Measurements from ENCODE around the gene CTBP1. TPM values are rescaled to one million over a fixed set of nuclear protein-coding genes. Genes with fewer than 3 reads are reported as not detected.

The CTBP1 gene
- total RNA-seq, 1 donor from 2014 or later = 109 TPM

DNA sequence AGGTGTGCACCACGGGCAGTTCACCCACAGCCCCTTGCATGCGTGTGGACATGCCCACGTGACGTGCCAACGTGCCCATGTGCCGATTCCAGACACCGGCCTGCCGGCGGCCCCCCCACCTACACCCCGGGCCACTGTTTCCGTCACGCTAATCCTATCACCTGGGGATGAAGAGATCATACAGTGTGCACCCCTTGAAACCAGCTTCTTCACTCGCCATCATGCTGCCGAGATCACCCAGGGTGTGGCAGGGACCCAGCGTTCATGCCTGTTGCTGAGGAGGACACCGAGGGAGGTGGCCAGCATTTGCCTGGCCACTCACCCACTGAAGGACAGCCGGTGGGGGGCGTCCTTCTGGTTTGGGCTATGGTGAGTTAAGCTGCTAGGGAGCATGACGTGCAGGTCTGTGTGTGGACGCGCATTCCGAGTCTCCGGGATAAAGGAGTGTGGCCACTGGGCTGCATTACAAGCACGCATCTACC lies 14.1 kb downstream of the CTBP1 start:
- H3K4me1 ChIP-seq (ENCODE audit: control insufficient read depth in 3 of 3, insufficient read depth in 3 of 3, low read length in 3 of 3) = peaks cover 18 to 41% (median 32%) of the 10 kb centered on the region in 3 donors
- H3K27ac ChIP-seq (ENCODE audit: low read depth, low read length) = no peak overlapping the region
- H3K9ac ChIP-seq (ENCODE audit: low read depth in 1 of 3, low read length in 3 of 3) = no peak overlapping the region
- H3K27me3 ChIP-seq (ENCODE audit: control insufficient read depth in 3 of 3, insufficient read depth in 3 of 3, low read length in 3 of 3) = no peaks in the 10 kb centered on the region
- no peak overlapping the region for H3K4me3 ChIP-seq (ENCODE audit: low read length in 3 of 3)
- no peaks in the 10 kb centered on the region for H3K9me3 ChIP-seq (ENCODE audit: control insufficient read depth in 3 of 3, low read length in 3 of 3)
- H3K36me3 ChIP-seq (ENCODE audit: control insufficient read depth in 3 of 3, insufficient read depth in 3 of 3, low read length in 3 of 3) = peaks cover 53 to 61% (median 60%) of the 10 kb centered on the region in 3 donors

- H3K9me3 ChIP-seq (ENCODE audit: control insufficient read depth in 3 of 3, low read length in 3 of 3) = no peaks in the 10 kb centered on the region
- H3K36me3 ChIP-seq (ENCODE audit: control insufficient read depth in 3 of 3, insufficient read depth in 3 of 3, low read length in 3 of 3) = peaks cover 53 to 62% (median 57%) of the 10 kb centered on the region in 3 donors
- H3K27ac ChIP-seq (ENCODE audit: low read depth, low read length) = no peak overlapping the region
- no peak overlapping the region for H3K4me3 ChIP-seq (ENCODE audit: low read length in 3 of 3)
- no peak overlapping the region for H3K9ac ChIP-seq (ENCODE audit: low read depth in 1 of 3, low read length in 3 of 3)
- H3K4me1 ChIP-seq (ENCODE audit: control insufficient read depth in 3 of 3, insufficient read depth in 3 of 3, low read length in 3 of 3) = peaks cover 15 to 36% (median 32%) of the 10 kb centered on the region in 3 donors
- H3K27me3 ChIP-seq (ENCODE audit: control insufficient read depth in 3 of 3, insufficient read depth in 3 of 3, low read length in 3 of 3) = no peaks in the 10 kb centered on the region
Observed at GRCh38 chr4:1234309-1234695, 14.6 kb downstream of the CTBP1 start.

GRCh38 chr4:1233641-1234308 lies 15.2 kb downstream of the CTBP1 start:
- Histone ChIP-seq H3K9me3 (ENCODE audit: control insufficient read depth in 3 of 3, low read length in 3 of 3) (no peaks in the 10 kb centered on the region), H3K27ac (ENCODE audit: low read depth, low read length) (no peak overlapping the region), H3K4me3 (ENCODE audit: low read length in 3 of 3) (no peak overlapping the region), H3K36me3 (ENCODE audit: control insufficient read depth in 3 of 3, insufficient read depth in 3 of 3, low read length in 3 of 3) (peaks cover 53 to 63% (median 60%) of the 10 kb centered on the region in 3 donors), H3K27me3 (ENCODE audit: control insufficient read depth in 3 of 3, insufficient read depth in 3 of 3, low read length in 3 of 3) (no peaks in the 10 kb centered on the region), H3K4me1 (ENCODE audit: control insufficient read depth in 3 of 3, insufficient read depth in 3 of 3, low read length in 3 of 3) (peaks cover 15 to 30% (median 28%) of the 10 kb centered on the region in 3 donors), H3K9ac (ENCODE audit: low read depth in 1 of 3, low read length in 3 of 3) (no peak overlapping the region)

- Histone ChIP-seq H3K9ac (ENCODE audit: low read depth in 1 of 3, low read length in 3 of 3) (no peak overlapping the region), H3K4me1 (ENCODE audit: control insufficient read depth in 3 of 3, insufficient read depth in 3 of 3, low read length in 3 of 3) (peaks cover 15 to 28% (median 28%) of the 10 kb centered on the region in 3 donors), H3K36me3 (ENCODE audit: control insufficient read depth in 3 of 3, insufficient read depth in 3 of 3, low read length in 3 of 3) (peaks cover 55 to 64% (median 62%) of the 10 kb centered on the region in 3 donors), H3K9me3 (ENCODE audit: control insufficient read depth in 3 of 3, low read length in 3 of 3) (no peaks in the 10 kb centered on the region), H3K4me3 (ENCODE audit: low read length in 3 of 3) (no peak overlapping the region), H3K27ac (ENCODE audit: low read depth, low read length) (no peak overlapping the region), H3K27me3 (ENCODE audit: control insufficient read depth in 3 of 3, insufficient read depth in 3 of 3, low read length in 3 of 3) (no peaks in the 10 kb centered on the region)
Observed at GRCh38 chr4:1232661-1233621, 16.0 kb downstream of the CTBP1 start.

GRCh38 chr4:1231637-1232360 lies 17.1 kb downstream of the CTBP1 start:
- Histone ChIP-seq H3K4me3 (ENCODE audit: low read length in 3 of 3) (no peak overlapping the region), H3K27me3 (ENCODE audit: control insufficient read depth in 3 of 3, insufficient read depth in 3 of 3, low read length in 3 of 3) (no peaks in the 10 kb centered on the region), H3K36me3 (ENCODE audit: control insufficient read depth in 3 of 3, insufficient read depth in 3 of 3, low read length in 3 of 3) (peaks cover 56 to 67% (median 63%) of the 10 kb centered on the region in 3 donors), H3K27ac (ENCODE audit: low read depth, low read length) (no peak overlapping the region), H3K9me3 (ENCODE audit: control insufficient read depth in 3 of 3, low read length in 3 of 3) (no peaks in the 10 kb centered on the region), H3K4me1 (ENCODE audit: control insufficient read depth in 3 of 3, insufficient read depth in 3 of 3, low read length in 3 of 3) (peaks cover 15 to 31% (median 31%) of the 10 kb centered on the region in 3 donors), H3K9ac (ENCODE audit: low read depth in 1 of 3, low read length in 3 of 3) (peak overlapping the region in 1 of 3 donors; percentile 16)

DNA sequence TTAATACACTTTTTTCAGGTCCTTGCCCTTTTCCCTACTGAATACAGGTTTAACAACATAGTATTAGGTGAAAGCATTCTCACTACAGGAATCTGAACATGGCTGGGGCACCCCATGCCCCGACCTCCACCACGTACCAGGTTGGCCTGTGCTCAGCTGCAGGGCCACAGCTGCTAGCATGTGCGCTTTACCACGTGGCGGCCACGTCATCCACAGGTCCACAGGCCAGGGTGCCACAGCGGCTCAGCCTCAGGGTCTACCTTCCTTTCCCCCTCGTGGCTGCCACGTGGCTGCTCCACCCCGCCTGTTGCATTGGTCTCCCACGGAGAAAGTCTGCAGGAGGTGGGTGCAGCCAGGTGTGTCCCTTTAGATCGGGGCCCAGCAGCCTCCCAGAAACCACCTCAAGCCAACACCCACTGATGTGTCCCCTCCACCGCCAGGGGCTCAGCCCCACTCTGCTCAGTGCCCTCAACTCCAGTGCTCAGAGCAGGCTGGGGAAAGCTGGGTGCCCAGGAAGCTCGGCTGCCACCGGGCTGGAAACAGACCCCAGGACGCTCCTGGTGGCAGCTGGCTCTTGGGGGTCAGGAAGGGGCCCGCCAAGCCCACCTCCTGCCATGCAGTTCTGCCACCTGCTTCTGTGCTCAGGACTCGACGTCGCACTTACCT lies 17.8 kb downstream of the CTBP1 start:
- peaks cover 60 to 68% (median 62%) of the 10 kb centered on the region in 3 donors for H3K36me3 ChIP-seq (ENCODE audit: control insufficient read depth in 3 of 3, insufficient read depth in 3 of 3, low read length in 3 of 3)
- H3K9me3 ChIP-seq (ENCODE audit: control insufficient read depth in 3 of 3, low read length in 3 of 3) = no peaks in the 10 kb centered on the region
- H3K27ac ChIP-seq (ENCODE audit: low read depth, low read length) = no peak overlapping the region

DNA sequence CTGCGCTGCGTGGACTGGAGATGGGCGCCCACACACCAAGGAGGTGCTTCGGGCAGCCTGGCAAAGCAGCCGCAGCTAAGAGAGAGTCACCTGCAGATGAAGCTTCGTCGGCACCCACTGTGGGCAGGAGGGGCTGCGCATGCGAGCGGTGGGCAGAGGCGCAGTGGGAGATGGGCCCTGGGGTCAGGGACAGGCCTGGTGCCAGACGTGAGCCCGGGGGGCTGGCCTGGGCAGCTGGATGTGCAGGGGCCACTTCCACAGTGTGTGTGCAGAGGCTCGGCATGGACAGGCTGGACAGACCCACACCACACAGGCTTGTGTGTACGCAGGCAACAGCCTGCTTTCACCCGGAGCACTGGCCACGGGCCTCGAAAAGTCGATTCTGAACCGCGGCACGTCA lies 18.6 kb downstream of the CTBP1 start:
- Histone ChIP-seq H3K27ac (ENCODE audit: low read depth, low read length) (no peak overlapping the region), H3K36me3 (ENCODE audit: control insufficient read depth in 3 of 3, insufficient read depth in 3 of 3, low read length in 3 of 3) (peaks cover 58 to 63% (median 63%) of the 10 kb centered on the region in 3 donors), H3K9ac (ENCODE audit: low read depth in 1 of 3, low read length in 3 of 3) (no peak overlapping the region), H3K27me3 (ENCODE audit: control insufficient read depth in 3 of 3, insufficient read depth in 3 of 3, low read length in 3 of 3) (no peaks in the 10 kb centered on the region), H3K9me3 (ENCODE audit: control insufficient read depth in 3 of 3, low read length in 3 of 3) (no peaks in the 10 kb centered on the region), H3K4me3 (ENCODE audit: low read length in 3 of 3) (no peak overlapping the region), H3K4me1 (ENCODE audit: control insufficient read depth in 3 of 3, insufficient read depth in 3 of 3, low read length in 3 of 3) (peaks cover 15 to 34% (median 31%) of the 10 kb centered on the region in 3 donors)

More for the DNA sequence above, 17.8 kb downstream of the CTBP1 start:
- no peaks in the 10 kb centered on the region for H3K27me3 ChIP-seq (ENCODE audit: control insufficient read depth in 3 of 3, insufficient read depth in 3 of 3, low read length in 3 of 3)
- H3K4me1 ChIP-seq (ENCODE audit: control insufficient read depth in 3 of 3, insufficient read depth in 3 of 3, low read length in 3 of 3) = peaks cover 15 to 31% (median 31%) of the 10 kb centered on the region in 3 donors
- H3K4me3 ChIP-seq (ENCODE audit: low read length in 3 of 3) = no peak overlapping the region
- peak overlapping the region in 1 of 3 donors; percentile 16 for H3K9ac ChIP-seq (ENCODE audit: low read depth in 1 of 3, low read length in 3 of 3)

- H3K27ac ChIP-seq (ENCODE audit: low read depth, low read length) = no peak overlapping the region
- H3K9ac ChIP-seq (ENCODE audit: low read depth in 1 of 3, low read length in 3 of 3) = no peak overlapping the region
- no peaks in the 10 kb centered on the region for H3K27me3 ChIP-seq (ENCODE audit: control insufficient read depth in 3 of 3, insufficient read depth in 3 of 3, low read length in 3 of 3)
- no peak overlapping the region for H3K4me3 ChIP-seq (ENCODE audit: low read length in 3 of 3)
- H3K36me3 ChIP-seq (ENCODE audit: control insufficient read depth in 3 of 3, insufficient read depth in 3 of 3, low read length in 3 of 3) = peaks cover 58 to 68% (median 65%) of the 10 kb centered on the region in 3 donors
- peaks cover 9 to 25% (median 24%) of the 10 kb centered on the region in 3 donors for H3K4me1 ChIP-seq (ENCODE audit: control insufficient read depth in 3 of 3, insufficient read depth in 3 of 3, low read length in 3 of 3)
- no peaks in the 10 kb centered on the region for H3K9me3 ChIP-seq (ENCODE audit: control insufficient read depth in 3 of 3, low read length in 3 of 3)
Observed at GRCh38 chr4:1229117-1229849, 19.6 kb downstream of the CTBP1 start.
